Measurements from ENCODE around the gene CDKN1B. TPM values are rescaled to one million over a fixed set of nuclear protein-coding genes. Genes with fewer than 3 reads are reported as not detected.

CDKN1B gene
- total and polyA plus RNA-seq, 2 experiments from 2014 or later, result 9.3 to 27.9 TPM

MicroRNA genes within 50 kb of the gene (microRNA counts, 767-probe panel; counts per million panel counts)
- microRNA hsa-miR-613, result not detected

Small RNA genes within 50 kb of the gene (microRNA-seq; reads per million reads assigned to microRNA genes)
- not detected for gene MIR613

Small RNA genes within 50 kb of the gene (small RNA-seq; reads per million reads assigned to genes)
- gene MIR613 (ENCODE audit: low replicate concordance), result not detected

Other genes starting within 250 kb of the CDKN1B start
- 52.8 and 59.4 TPM in 2 replicates for gene DUSP16, start 154.5 kb upstream of the CDKN1B start, total RNA-seq (2014; rRNA removed; shearing (Covaris generic))
- 11.7 and 12.5 TPM in 2 replicates for gene DUSP16, start 154.5 kb upstream of the CDKN1B start, polyA plus RNA-seq (2016; fragmentation: Nextera tagmentation; extraction: Ambion mirVana)
- 20.5 and 21.6 TPM in 2 replicates for gene CREBL2, start 105.5 kb upstream of the CDKN1B start, total RNA-seq (2014; rRNA removed; shearing (Covaris generic))
- 9.0 and 9.3 TPM in 2 replicates for gene CREBL2, start 105.5 kb upstream of the CDKN1B start, polyA plus RNA-seq (2016; fragmentation: Nextera tagmentation; extraction: Ambion mirVana)
- 15.3 and 18.7 TPM in 2 replicates for gene GPR19, start 21.2 kb upstream of the CDKN1B start, total RNA-seq (2014; rRNA removed; shearing (Covaris generic))
- gene GPR19, start 21.2 kb upstream of the CDKN1B start, polyA plus RNA-seq (2016; fragmentation: Nextera tagmentation; extraction: Ambion mirVana), result 12.1 and 14.3 TPM in 2 replicates
- 0.43 and 0.94 TPM in 2 replicates for gene APOLD1, start 68.3 kb downstream of the CDKN1B start, total RNA-seq (2014; rRNA removed; shearing (Covaris generic))
- 1.8 TPM in 2 replicates for gene APOLD1, start 68.3 kb downstream of the CDKN1B start, polyA plus RNA-seq (2016; fragmentation: Nextera tagmentation; extraction: Ambion mirVana)
- 90.8 and 98.0 TPM in 2 replicates for gene DDX47, start 96.0 kb downstream of the CDKN1B start, total RNA-seq (2014; rRNA removed; shearing (Covaris generic))
- 41.6 and 54.0 TPM in 2 replicates for gene DDX47, start 96.0 kb downstream of the CDKN1B start, polyA plus RNA-seq (2016; fragmentation: Nextera tagmentation; extraction: Ambion mirVana)
- 0.38 and 1.0 TPM in 2 replicates for gene GPRC5A, start 174.2 kb downstream of the CDKN1B start, total RNA-seq (2014; rRNA removed; shearing (Covaris generic))
- 0.16 and 0.21 TPM in 2 replicates for gene GPRC5A, start 174.2 kb downstream of the CDKN1B start, polyA plus RNA-seq (2016; fragmentation: Nextera tagmentation; extraction: Ambion mirVana)
- not detected in 2 replicates for gene GPRC5D, start 234.8 kb downstream of the CDKN1B start, total RNA-seq (2014; rRNA removed; shearing (Covaris generic))
- not detected in 2 replicates for gene GPRC5D, start 234.8 kb downstream of the CDKN1B start, polyA plus RNA-seq (2016; fragmentation: Nextera tagmentation; extraction: Ambion mirVana)

Measured in GM23338 (cell line).